HG03066 (cell line): Measurements from ENCODE around the gene PROZ.

Experiments used
- ATAC-seq: cut with Tn5 transposase; IDR thresholded peaks from one replicate; pipeline ENCODE4 v1.9.1; 2021; ENCODE audit warnings: low read depth; ENCODE audit not compliant: unreplicated experiment

Gene PROZ

DNA sequence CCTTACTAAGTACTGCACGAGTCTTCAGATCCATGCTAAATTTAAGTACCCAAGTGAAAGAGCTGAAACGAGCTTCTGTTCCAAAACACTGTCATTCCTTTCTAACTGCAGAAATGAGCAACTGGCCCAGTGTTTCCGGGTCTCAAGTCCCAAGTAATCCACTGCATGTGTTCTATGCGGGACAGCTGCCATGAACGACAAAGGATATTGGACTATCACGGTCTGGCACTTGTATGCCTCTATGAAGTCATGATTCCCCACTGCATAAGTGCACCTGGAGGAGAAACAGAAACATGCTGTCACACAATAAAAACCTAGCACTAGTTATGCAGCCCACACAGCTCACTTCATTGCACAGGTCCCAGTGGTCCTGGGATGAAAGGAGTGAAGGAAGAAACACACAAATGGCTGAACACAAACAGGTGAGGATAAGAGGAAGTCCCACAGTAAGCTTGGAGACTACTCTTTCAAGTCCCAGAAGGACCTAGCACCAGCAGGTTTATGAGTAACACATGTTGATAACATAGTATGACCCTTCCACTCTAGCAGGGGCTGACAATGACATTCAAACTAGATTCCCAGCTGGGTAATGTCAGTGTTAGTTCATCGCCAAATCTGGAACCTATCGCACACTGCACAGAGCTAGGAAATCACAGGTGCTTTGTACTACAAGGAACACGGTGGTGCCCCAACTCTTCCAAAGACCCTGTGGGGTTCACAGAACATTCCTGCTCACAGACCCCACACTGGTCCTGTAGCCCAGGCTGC, 38.7 kb downstream of the PROZ start:
- ATAC-seq, result no peak

DNA sequence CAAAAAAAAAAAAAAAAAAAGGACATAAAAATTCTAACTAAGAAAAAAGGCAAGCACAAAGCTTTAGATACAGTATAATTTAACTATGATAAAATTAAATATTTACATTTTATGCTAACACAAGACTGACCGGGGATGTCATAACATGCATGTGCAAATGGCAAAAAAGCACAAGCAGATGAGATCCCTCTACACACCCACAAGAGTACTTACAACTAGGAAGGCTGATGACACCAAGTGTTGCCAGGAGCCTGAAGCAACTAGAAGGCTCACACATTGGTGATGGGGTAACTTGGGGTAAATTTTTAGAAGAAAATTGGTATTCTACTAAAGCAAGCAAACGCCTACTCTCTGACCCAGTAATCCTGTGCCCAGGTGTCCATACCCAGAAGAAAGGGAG, 43.4 kb downstream of the PROZ start:
- no peak for ATAC-seq

DNA sequence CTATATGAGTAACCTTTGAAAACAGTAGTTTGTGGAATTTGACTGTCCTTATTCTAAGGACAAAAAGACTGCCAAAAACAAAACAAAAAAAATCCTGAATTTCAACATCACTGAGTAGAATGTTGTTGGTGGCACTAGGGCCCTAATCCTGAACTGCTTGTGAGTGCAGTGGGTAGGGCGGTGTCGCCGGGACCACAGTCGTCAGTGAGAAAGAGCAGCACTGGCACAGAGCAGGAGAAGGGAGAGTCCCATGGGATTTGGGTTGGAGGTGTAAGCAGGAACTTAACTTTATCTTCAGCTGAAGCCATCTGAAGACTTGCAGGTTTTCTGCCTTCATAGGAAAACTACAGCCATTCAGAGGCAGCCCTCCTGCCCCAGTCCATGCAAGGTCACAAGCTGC, 44.5 kb downstream of the PROZ start:
- no peak for ATAC-seq

DNA sequence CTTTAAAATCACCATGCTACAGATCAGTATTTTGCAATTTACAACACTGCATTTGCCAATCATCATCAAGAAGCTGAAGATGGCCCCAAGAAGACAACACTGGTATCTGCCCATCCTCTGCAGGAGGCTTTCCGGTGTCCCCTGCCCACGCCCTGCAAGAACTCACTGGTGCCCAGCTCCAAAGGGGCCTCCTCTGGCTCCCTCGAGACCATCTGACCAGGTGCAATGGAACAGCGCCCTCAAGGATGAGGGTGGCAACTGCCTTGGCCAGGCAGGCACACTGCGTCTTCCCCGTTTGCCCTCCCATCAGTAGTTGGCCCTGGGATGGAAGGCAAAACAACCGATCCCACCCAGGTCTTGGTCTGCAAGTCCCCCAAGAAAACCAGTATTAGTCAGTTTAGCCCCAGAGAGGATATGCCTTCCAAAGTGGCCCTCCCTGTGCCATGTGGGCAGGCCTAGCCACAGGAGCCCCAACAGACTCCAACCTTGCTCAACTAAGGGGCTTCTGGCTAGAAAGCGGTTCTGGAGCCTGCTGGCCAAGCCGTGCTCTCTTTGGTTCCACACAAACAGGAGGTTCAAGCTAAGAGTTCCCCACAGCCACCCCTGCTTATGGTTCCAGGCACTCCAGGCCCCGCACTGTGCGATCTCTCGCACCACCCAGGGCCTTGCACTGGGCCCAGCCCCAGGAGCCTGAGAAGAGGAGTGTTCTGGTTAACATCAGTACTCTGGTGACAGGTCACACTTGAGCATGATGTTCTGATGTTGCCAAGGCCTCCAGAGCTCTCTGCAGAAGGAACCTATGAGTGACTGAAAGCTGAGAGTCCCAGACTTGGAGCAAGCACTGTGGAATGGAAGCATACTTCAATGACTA, 45.3 kb downstream of the PROZ start:
- no peak for ATAC-seq

DNA sequence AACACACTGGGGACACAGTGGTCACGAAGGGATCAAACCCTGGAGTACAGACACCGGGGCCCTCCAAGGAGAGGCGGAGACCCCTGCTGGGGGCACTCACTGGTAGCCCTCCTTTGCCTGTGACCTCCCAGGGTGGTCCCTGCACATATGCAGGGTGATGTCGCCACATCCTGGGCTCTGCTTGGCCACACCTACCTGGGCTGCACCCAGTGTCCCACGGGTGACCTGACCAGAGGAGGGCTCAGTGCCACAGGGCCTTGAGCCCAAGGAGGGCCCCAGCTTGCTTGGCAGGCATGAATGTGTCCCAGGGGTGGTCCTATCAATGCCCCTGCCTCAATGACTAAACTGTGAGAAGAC, 45.9 kb downstream of the PROZ start:
- no peak for ATAC-seq

DNA sequence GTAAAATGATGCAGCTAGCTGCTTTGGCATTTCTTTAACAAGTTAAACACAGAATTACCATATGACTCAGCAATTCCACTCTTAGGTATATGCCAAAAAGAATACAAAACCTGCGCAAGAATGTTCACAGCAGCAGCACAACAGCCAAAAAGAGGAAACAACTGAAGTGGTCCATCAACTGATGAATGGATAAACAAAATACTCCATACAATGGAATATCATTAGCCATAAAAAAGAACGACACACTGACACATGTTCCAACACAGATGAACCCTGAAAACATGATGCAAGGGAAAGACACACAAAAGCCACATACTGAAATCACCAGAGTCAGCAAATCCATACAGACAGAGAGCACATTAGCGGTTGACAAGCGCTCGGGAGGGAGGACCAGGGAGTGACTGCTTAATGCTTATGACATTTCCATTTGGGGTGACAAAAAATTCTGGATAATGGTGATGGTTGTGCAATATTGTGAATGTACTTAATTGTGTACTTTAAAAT, 47.0 kb downstream of the PROZ start:
- no peak for ATAC-seq

DNA sequence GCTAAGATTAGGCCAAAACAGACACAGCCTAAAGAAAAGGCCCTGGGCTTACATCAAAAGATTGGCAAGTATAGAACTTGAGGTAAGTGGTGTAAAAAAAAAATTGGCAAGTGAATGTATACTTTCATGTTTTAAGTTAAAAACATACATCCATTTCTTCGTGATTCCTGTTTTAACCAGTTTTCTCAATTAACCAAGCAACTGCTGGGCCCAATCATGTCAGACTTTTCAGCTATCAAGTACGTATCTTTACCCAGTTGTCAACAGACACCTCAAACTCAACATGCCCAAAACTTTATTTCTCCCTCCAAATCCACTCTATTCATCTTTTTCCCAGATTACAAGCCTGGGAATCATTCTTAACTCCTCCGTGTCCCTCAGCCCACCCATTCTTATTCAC, 49.0 kb downstream of the PROZ start:
- no peak for ATAC-seq

DNA sequence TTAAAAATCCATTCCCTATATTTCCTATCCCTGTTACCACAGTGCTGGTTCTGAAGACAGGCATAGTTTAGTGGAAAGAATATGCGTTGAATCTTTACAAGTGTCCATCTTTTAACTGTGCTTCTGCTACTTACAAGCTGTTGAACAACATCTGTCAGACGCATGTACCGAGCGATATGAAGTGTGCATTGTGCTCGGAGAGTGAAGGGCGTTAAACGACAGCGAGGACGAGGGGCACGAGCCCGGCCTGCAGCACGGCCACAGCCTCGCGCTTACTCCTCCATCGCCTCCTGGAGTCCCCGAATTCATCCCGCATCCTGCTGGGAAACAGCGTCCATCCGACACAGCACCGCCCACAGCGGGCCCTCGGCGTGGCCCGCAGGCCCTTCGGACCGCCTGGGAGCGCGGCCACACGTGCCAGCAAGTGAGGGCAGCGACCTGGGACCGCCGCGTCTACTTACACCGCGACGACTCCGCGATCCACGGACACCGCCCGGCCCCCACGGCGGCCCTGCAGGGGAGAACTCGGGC, 49.5 kb downstream of the PROZ start:
- peak; percentile 2 for ATAC-seq

DNA sequence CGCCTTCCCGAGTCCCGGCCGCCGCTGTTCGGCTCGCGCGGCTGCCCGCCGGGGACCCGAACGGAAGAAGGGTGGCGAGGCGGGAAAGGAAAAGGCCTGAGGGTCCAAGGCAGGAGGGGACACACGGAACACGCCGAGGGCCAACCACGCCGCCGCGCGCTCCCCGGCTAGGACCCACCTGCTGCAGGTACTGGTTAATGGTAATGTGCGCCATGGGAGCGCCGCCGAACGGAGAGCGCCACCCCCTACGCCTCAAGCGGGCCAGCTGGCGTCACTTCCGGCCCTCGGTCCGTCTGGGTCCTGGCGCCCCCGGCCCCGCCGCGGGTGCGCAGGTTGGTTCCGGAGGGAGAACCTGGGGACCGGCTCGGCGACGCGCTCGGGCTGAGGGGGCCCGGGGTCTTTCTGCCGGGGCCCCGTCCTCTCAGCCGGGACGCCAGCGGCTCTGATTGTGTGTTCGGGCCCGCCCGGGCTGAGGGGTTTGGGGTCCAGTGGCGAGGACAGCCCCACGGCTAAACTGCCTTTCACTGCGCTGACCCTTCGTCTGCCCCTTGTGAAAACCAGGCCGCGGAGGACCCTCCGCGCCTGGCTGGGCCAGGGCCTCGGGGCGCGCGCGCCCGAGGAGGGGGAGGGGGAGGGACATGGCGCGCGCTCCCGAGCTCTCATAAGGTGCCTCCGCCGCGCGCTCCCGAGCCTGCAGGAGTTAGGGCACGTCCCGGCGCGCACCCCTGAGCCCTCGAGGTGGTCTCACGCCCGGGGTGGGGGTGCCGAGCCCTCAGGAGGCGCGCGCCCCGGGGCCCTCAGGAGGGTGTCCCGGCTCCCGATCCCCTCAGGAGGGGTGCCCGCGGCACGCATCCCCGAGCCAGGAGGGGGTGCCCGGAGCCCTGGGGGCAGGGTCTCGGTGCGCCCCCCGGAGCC, 50.2 kb downstream of the PROZ start, which contains the start of gene PCID2:
Gene PCID2, minus strand, starts transcription at position 249 of the 915 bp plus-strand sequence. Its CDS starts 35 bp downstream, at position 214.
- ATAC-seq, result peak; percentile 66

DNA sequence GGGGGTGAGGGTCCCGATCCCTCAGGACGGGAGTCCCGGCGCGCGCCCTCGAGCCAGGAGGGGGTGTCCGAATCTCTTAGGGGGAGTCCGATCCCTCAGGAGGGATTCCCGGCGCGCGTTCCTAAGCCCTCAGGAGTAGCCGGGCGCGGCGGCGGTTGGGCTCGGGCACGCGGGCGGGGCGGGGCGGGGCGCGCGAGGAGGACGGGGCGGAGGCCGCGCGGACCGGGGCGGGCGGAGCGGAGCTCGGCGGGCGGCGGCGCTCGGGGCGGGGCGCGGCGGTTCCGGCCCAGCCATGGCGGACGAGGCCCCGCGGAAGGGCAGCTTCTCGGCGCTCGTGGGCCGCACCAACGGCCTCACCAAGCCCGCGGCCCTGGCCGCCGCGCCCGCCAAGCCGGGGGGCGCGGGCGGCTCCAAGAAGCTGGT, 50.9 kb downstream of the PROZ start, which contains the start of gene CUL4A:
Gene CUL4A, plus strand, starts transcription at position 278 of the 423 bp plus-strand sequence. Its CDS starts 15 bp downstream, at position 293.
- ATAC-seq, result peak; percentile 44

DNA sequence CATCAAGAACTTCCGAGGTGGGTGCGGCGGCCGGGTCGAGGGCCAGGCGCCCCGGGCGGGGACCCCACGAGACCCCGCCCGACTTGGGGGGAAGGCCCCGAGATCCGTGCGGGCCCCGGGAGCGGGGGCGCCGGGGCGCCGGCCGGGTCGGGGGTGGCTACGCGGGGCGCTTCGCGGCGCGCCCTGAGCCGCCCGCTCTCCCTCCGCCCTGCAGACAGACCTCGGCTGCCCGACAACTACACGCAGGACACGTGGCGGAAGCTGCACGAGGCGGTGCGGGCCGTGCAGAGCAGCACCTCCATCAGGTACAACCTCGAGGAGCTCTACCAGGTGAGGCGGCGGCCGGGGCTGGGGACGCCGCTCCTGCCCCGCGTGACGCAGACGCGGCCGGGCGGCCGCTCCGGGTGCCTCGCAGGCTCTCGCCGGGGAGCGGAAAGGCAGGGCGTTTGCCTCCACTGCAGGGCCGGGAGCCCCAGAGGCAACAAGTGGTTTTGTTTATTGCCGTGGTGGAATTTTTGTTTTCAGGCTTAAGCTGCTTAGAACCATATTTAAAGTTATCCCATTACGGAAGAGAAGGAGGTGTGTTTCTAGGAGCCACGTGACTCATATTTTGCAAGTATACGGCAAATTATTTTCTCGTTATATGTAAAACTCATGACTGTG, 51.4 kb downstream of the PROZ start:
- peak; percentile 33 for ATAC-seq

DNA sequence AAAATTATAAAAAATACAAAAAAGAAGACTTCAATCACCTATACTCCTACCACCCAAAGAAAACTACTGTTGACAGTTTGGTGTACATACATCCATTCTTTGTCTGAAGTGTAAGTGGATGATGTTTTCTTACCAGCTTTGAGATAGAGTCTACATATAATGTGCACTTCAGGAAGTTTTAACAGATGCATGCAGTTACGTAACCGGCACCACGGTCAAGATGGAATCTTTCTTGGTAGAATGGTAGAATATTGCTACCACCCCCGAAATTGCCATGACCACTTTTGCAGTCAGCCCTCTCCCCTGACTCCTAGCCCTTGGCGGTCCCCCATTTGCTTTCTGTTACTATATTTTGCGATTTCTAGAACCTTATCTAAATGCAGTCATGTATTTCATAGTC, 52.4 kb downstream of the PROZ start:
- no peak for ATAC-seq

DNA sequence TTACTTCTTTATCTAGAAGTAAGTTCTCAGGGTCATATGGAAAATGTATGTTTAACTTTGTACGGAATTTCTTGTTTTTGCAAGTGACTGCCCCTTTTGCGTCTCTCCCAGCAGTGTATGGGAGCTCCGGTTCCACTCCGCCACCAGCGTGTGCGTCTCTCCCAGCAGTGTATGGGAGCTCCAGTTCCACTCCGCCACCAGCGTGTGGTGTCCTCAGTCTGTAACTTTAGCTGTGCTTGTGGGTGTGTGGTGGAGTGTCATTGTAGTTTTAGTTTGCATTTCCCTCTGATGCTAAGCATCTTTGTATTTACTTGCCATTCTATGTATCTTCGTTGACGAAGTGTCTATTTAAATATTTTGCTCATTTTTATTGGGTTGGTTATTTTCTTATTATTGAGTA, 53.3 kb downstream of the PROZ start:
- no peak for ATAC-seq

DNA sequence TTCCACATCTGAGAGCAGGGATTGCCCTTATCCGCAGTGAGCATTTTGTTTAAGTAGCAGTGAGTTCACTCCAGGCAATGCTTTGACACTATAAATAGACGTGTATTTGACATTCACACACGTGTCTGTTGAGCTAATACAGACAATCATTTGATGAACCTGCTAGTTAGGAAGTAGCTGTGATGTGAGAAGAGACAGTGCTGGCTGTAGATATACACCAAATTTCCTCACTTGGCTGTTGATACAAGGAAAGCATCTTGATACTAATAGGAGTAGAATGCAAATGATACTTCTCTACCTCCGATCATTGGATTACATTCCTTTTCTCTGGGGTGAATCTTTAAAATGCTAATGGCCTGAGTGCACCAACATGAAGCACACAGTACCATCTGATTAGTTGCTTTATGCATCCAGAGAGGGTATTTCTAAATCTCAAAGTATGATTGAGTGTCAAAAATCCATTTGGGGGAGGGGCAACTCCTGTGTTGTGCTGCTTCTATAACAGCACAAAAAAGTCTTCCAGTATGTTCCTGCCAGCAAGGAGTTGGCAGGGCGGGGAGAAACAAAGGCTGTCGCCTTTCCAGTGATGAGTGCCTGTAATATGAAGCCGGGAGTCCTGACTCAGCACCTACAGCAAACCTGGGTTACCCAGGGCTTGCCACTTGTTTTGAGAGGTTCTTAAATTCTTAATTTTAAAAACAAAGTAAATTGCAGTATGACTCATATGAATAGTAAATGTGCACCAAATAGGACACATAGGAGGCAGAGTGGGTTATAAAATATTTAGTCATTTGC, 58.0 kb downstream of the PROZ start:
- ATAC-seq, result no peak

DNA sequence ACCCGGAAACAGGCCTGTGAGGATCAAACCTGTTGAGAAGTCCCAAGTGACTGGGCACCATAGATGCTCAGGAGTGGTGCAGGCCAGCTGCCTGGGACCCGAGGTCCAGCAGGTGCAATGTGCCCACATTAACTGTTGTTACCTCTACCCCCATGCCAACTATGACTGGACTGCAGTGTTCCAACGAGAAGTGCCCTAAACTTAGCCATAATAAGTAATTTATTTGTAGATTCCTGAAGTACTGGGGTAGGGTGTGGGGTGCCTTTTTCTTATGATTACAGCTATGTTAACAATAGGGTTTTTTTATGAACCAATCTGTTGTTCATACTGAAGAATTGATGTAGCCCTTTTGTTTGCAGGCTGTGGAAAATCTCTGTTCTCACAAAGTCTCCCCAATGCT, 60.1 kb downstream of the PROZ start:
- no peak for ATAC-seq

DNA sequence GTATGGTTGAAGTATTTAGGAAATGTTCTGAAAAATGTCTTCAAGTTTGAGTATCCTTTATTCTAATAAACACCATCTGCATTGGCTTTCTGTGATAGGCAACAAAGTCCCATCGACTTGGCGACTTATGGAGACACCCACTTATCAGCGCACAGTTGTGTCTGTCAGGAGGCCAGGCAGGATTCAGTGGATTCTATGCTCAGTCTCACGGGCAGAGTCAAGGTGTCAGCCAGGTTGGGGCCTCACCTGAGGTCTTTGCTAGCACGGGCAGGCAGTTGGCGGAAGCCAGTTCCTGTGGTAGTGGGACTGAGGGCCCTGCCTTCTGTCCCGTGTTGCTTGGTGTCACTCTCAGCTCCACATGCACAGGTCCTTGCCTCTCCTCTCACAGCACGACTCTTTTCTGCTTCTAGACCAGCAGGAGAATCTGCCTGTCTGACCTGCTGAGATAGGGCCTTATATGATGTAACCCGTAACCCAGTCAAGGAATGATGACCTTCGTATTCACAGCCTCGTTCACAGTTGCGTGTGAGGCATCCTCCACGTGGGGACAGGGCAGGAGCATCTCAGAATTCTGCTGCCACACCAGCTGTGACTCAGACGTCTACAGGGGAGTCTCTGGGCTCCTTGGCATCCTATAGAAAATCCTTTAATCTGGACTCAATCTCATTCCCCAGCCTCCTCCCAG, 61.0 kb downstream of the PROZ start:
- ATAC-seq, result no peak

DNA sequence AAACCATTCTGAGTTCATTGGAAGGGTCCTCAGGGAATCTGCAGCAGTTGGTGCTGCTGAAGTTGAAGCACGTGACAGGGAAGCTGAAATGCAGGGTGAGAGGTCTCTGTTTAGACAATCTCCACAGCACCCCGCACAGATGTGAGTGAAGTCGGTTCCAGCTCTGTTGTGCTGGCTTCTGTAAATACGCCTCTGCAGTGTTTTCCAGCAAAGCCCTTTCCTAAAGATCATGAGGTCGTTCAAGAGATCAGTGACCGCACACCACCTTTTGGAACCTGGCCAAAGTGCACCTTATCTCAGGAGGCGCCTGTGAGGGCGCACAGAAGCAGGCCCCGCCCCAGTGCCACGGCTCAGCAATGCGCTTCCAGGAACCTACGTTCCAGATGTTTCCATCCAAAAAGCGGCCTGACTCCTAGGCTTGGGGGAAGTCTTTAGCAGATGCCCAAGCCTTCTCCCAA, 61.7 kb downstream of the PROZ start:
- ATAC-seq, result no peak

DNA sequence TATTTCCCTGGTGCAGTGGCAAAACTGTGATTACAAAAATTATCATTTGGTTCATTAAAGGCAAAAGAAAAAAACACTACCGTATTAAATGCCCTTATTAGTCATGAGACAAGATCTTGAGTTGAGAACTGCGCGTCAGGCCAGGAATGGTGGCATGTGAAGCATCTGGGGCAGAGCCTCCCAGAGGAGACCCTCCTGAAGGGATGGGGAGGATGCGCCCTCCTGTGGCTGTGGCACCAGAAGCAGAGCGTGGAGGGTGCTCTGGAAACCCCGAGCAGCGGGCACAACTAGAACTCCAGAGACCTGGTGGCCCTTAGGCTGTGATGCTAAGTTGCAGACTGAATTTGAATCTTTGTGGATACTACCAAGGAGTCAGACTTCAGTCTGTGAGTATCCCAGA, 62.4 kb downstream of the PROZ start:
- no peak for ATAC-seq
